OCI-LY7 (cell line): ENCODE measurements around the gene SLC26A8. TPM values are rescaled to one million over a fixed set of nuclear protein-coding genes. Genes with fewer than 3 reads are reported as not detected.
A peak's percentile ranks its signal among the peaks of the same experiment; 100 is the strongest.

ENCODE experiments used
- BruUV-seq: library from RNA; stranded (reverse); fragments of 400-500 nt; replicated peaks from 2 replicates; lab custom pipeline; 2021; lab: Mats Ljungman, UMichigan
- CTCF ChIA-PET: fragments of 300-600 bp; sonication (Branson Sonifier 250); formaldehyde crosslinking; loops from one replicate; lab custom pipeline; 2022; ENCODE audit warnings: antibody characterized with exemption; ENCODE audit not compliant: unreplicated experiment; lab: Charles Lee
- POLR2A ChIA-PET: fragments of 300-600 bp; sonication (Branson Sonifier 250); formaldehyde crosslinking; loops from one replicate; lab custom pipeline; 2022; ENCODE audit warnings: antibody characterized with exemption; lab: Charles Lee
- DNase-seq: peaks from one replicate; pipeline ENCODE4 v3.0.0-alpha.2; 2015; ENCODE audit warnings: low spot score
- H2AFZ ChIP-seq: fragments of 200-600 bp; sonication (generic), shearing (Covaris generic); 2 replicates; pipeline ENCODE4 v1.6.1; 2014; ENCODE audit warnings: mild to moderate bottlenecking, antibody characterized with exemption, low read length, moderate library complexity
- H3K27ac ChIP-seq: fragments of 200-600 bp; sonication (generic); 2 replicates; pipeline ENCODE4 v1.5.1; 2014; ENCODE audit warnings: mixed run types, low read depth, mild to moderate bottlenecking, moderate library complexity, low read length, inconsistent platforms; ENCODE audit not compliant: poor library complexity, severe bottlenecking
- H3K36me3 ChIP-seq: fragments of 200-600 bp; sonication (generic); 2 replicates; pipeline ENCODE4 v1.6.1; 2014; ENCODE audit warnings: mild to moderate bottlenecking, antibody characterized with exemption, low read length, moderate library complexity, mixed read lengths; ENCODE audit not compliant: insufficient read depth
- H3K4me1 ChIP-seq: fragments of 200-600 bp; sonication (generic); 2 replicates; pipeline ENCODE4 v1.5.1; 2014; ENCODE audit warnings: mild to moderate bottlenecking, low read length; ENCODE audit not compliant: insufficient read depth, poor library complexity, severe bottlenecking
- H3K4me2 ChIP-seq: fragments of 200-600 bp; sonication (generic); 2 replicates; pipeline ENCODE4 v1.6.1; 2014; ENCODE audit warnings: mild to moderate bottlenecking, low read length
- H3K4me3 ChIP-seq: fragments of 200-600 bp; sonication (generic); 2 replicates; pipeline ENCODE4 v1.5.1; 2014; ENCODE audit warnings: mild to moderate bottlenecking, low read depth, low read length; ENCODE audit not compliant: poor library complexity, severe bottlenecking
- H3K79me2 ChIP-seq: fragments of 200-600 bp; sonication (generic); 2 replicates; pipeline ENCODE4 v1.6.1; 2016; ENCODE audit warnings: low read depth, mild to moderate bottlenecking, low read length, moderate library complexity, mixed read lengths; ENCODE audit not compliant: insufficient read depth
- H3K9me2 ChIP-seq: fragments of 200-600 bp; sonication (generic); 2 replicates; pipeline ENCODE4 v1.6.1; 2016; ENCODE audit warnings: mild to moderate bottlenecking, low read length, mixed read lengths; ENCODE audit not compliant: insufficient read depth
- H3K9me3 ChIP-seq: fragments of 200-600 bp; sonication (generic); 2 replicates; pipeline ENCODE4 v1.6.1; 2014; ENCODE audit warnings: mild to moderate bottlenecking, mixed run types, low read length, mixed read lengths
- H4K20me1 ChIP-seq: fragments of 200-600 bp; sonication (generic); 2 replicates; pipeline ENCODE4 v1.6.1; 2014; ENCODE audit warnings: mild to moderate bottlenecking, antibody characterized with exemption, low read length, moderate library complexity, mixed read lengths; ENCODE audit not compliant: insufficient read depth
- EZH2phosphoT487 ChIP-seq: fragments of 200-600 bp; sonication (generic); IDR thresholded peaks from 2 replicates; pipeline ENCODE4 v1.6.1; 2018; ENCODE audit warnings: low read depth, borderline replicate concordance, mild to moderate bottlenecking, mixed run types, antibody characterized with exemption, low read length, moderate library complexity, mixed read lengths
- intact Hi-C: fragments of 100-400 bp; cut with micrococcal nuclease; formaldehyde crosslinking; loops from one replicate; pipeline ENCODE4 v1.10.0; 2022; ENCODE audit not compliant: unreplicated experiment
- total RNA-seq, 2 experiments: library from RNA; depleted of rRNA in 1 of 2; stranded (reverse); fragments of >200 nt in 1 of 2; shearing (Covaris generic) in 1 of 2; gene quantifications; 2 replicates each; pipeline ENCODE4 v1.2.3, GENCODE V29; 2014 to 2022
- TF ChIP-seq, protein P1 (sequence below): fragments of 200-600 bp; sonication (generic); conservative IDR thresholded peaks from 2 replicates; pipeline ENCODE4 v1.5.1; 2014; ENCODE audit warnings: mild to moderate bottlenecking, antibody characterized with exemption, low read length, moderate library complexity, mixed read lengths

Gene SLC26A8
- total RNA-seq, 2 experiments from 2014 or later = not detected

DNA sequence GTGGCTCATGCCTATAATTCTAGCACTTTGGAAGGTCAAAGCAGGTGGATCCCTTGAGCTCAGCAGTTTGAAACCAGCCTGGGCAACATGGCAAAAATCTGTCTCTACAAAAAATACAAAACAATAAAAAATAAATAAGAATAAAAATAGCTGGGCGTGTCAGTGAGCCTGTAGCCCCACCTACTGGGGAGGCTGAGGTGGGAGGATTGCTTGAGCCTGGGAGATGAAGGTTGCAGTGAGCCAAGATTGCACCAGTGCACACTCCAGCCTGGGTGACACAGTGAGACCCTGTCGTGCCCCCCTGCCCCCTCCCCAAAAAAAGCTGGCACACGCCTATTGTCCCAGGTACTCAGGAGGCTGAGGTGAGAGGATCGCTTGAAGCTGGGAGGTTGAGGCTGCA lies 68.5 kb downstream of the SLC26A8 start:
- no peak for TF ChIP-seq EZH2phosphoT487
- TF ChIP-seq, protein P1, sequence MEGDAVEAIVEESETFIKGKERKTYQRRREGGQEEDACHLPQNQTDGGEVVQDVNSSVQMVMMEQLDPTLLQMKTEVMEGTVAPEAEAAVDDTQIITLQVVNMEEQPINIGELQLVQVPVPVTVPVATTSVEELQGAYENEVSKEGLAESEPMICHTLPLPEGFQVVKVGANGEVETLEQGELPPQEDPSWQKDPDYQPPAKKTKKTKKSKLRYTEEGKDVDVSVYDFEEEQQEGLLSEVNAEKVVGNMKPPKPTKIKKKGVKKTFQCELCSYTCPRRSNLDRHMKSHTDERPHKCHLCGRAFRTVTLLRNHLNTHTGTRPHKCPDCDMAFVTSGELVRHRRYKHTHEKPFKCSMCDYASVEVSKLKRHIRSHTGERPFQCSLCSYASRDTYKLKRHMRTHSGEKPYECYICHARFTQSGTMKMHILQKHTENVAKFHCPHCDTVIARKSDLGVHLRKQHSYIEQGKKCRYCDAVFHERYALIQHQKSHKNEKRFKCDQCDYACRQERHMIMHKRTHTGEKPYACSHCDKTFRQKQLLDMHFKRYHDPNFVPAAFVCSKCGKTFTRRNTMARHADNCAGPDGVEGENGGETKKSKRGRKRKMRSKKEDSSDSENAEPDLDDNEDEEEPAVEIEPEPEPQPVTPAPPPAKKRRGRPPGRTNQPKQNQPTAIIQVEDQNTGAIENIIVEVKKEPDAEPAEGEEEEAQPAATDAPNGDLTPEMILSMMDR = peak; percentile 77
- Histone ChIP-seq H3K79me2 (no peaks in the 10 kb centered on the region), H3K9me2 (no peaks in the 10 kb centered on the region), H3K4me2 (no peak overlapping the region), H3K36me3 (no peaks in the 10 kb centered on the region), H3K4me1 (no peaks in the 10 kb centered on the region), H4K20me1 (no peaks in the 10 kb centered on the region), H2AFZ (no peak overlapping the region), H3K9me3 (no peaks in the 10 kb centered on the region), H3K4me3 (no peak overlapping the region), H3K27ac (no peak overlapping the region)
- no TSS peak for BruUV-seq
- ChIA-PET POLR2A (interaction anchor here (0.7 kb wide), 1 partner anchor 488 kb away, joined by 4 read pairs; no protein-coding TSS in a partner anchor), CTCF (interaction anchor here (0.6 kb wide), 1 partner anchor 101 kb away, joined by 3 read pairs; no protein-coding TSS in a partner anchor)
- intact Hi-C loops = loop anchor here (5.0 to 10.0 kb wide), 2 partner anchors 201 to 434 kb away; no protein-coding TSS in a partner anchor
- DNase-seq = peak; percentile 10

DNA sequence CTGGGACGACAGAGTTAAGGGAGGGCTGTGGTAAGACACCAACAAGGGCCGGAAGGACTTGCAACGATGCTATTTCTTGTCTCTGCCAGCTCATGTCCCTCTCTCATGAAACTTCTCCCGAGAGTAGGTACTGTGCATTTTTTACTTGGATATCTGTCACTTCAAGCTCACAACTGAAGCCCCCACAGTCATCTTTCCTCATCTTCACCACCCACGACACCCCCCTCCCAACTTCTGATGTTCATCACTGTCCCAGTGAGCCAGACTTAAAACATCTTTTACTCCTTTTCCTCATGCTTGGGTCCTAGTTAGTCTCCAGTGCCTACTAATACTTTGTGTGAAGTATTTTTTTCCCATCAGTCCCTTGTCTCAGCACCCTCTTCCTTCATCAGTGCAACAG lies 68.9 kb downstream of the SLC26A8 start:
- no peak overlapping the region for H3K4me2 ChIP-seq
- DNase-seq = no peak
- H3K79me2 ChIP-seq = no peaks in the 10 kb centered on the region
- BruUV-seq = no TSS peak
- H3K36me3 ChIP-seq = no peaks in the 10 kb centered on the region
- no peak overlapping the region for H3K27ac ChIP-seq
- H3K9me2 ChIP-seq = no peaks in the 10 kb centered on the region
- H3K4me1 ChIP-seq = no peaks in the 10 kb centered on the region
- H4K20me1 ChIP-seq = no peaks in the 10 kb centered on the region
- H2AFZ ChIP-seq = no peak overlapping the region
- H3K4me3 ChIP-seq = no peak overlapping the region
- ChIA-PET POLR2A (no interaction called here), CTCF (no interaction called here)
- TF ChIP-seq, protein P1 = no peak
- TF ChIP-seq EZH2phosphoT487 = no peak
- no peaks in the 10 kb centered on the region for H3K9me3 ChIP-seq
- intact Hi-C loops = loop anchor here (5.0 to 10.0 kb wide), 2 partner anchors 201 to 433 kb away; no protein-coding TSS in a partner anchor

DNA sequence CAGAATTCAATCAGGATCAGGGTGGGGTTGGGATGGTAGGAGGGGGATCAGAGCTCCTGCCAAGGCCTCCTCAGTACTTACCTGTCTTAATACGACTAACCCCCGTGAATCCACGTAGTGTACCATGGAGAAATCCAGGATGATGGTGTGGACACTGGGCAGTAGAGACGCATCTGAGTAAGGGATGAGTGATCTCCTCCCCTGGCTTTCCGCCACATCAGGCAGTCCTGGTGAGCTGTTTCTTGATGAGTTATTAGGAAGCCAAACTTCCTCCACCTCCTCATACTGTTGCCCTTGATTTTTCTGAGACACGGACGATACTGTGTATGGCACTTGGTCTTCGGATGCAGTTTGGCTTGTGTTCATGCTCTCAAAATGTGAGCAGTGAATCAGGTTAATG lies 69.4 kb downstream of the SLC26A8 start:
- H3K4me2 ChIP-seq = no peak overlapping the region
- no peaks in the 10 kb centered on the region for H3K36me3 ChIP-seq
- H2AFZ ChIP-seq = no peak overlapping the region
- no peaks in the 10 kb centered on the region for H3K9me2 ChIP-seq
- DNase-seq = no peak
- ChIA-PET CTCF (no interaction called here), POLR2A (interaction anchor here (0.5 kb wide), 1 partner anchor 202 kb away, joined by 3 read pairs; no protein-coding TSS in a partner anchor)
- no peaks in the 10 kb centered on the region for H3K79me2 ChIP-seq
- no peaks in the 10 kb centered on the region for H3K9me3 ChIP-seq
- no peak overlapping the region for H3K4me3 ChIP-seq
- intact Hi-C loops = loop anchor here (5.0 to 10.0 kb wide), 2 partner anchors 200 to 433 kb away; no protein-coding TSS in a partner anchor
- no peak for TF ChIP-seq EZH2phosphoT487
- TF ChIP-seq, protein P1 = no peak
- H3K27ac ChIP-seq = no peak overlapping the region
- H4K20me1 ChIP-seq = no peaks in the 10 kb centered on the region
- no TSS peak for BruUV-seq
- H3K4me1 ChIP-seq = no peaks in the 10 kb centered on the region
